ENCODE data around the gene MFN2. TPM values are rescaled to one million over a fixed set of nuclear protein-coding genes. Genes with fewer than 3 reads are reported as not detected.

Gene MFN2
- total and polyA plus RNA-seq, 9 of the 15 experiments (the other 6 are each of a cell fraction or from before 2014, with no cell fraction given): 10.5 to 158 (median 87.1) TPM

DNA sequence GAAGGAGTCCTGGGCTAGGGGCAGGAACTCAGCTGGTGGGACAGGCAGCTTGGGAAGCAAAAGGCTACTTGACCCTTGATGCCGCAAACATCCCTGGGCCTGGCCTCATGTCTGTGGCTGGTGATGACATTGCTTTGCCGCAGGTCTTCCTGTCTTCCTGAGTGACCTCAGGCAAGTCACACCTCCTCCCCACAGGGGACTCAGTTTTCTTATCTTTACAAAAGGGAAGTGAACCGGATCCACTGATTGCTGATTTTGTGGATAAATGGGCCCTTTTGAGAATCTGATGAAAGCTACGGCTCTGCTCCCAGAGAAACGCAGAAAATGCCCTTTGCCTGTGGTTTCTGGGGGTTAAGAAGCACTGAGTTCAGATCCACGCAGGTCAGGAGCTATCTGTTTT lies 25.0 kb upstream of the MFN2 start (continued):
- TF ChIP-seq, protein P1, sequence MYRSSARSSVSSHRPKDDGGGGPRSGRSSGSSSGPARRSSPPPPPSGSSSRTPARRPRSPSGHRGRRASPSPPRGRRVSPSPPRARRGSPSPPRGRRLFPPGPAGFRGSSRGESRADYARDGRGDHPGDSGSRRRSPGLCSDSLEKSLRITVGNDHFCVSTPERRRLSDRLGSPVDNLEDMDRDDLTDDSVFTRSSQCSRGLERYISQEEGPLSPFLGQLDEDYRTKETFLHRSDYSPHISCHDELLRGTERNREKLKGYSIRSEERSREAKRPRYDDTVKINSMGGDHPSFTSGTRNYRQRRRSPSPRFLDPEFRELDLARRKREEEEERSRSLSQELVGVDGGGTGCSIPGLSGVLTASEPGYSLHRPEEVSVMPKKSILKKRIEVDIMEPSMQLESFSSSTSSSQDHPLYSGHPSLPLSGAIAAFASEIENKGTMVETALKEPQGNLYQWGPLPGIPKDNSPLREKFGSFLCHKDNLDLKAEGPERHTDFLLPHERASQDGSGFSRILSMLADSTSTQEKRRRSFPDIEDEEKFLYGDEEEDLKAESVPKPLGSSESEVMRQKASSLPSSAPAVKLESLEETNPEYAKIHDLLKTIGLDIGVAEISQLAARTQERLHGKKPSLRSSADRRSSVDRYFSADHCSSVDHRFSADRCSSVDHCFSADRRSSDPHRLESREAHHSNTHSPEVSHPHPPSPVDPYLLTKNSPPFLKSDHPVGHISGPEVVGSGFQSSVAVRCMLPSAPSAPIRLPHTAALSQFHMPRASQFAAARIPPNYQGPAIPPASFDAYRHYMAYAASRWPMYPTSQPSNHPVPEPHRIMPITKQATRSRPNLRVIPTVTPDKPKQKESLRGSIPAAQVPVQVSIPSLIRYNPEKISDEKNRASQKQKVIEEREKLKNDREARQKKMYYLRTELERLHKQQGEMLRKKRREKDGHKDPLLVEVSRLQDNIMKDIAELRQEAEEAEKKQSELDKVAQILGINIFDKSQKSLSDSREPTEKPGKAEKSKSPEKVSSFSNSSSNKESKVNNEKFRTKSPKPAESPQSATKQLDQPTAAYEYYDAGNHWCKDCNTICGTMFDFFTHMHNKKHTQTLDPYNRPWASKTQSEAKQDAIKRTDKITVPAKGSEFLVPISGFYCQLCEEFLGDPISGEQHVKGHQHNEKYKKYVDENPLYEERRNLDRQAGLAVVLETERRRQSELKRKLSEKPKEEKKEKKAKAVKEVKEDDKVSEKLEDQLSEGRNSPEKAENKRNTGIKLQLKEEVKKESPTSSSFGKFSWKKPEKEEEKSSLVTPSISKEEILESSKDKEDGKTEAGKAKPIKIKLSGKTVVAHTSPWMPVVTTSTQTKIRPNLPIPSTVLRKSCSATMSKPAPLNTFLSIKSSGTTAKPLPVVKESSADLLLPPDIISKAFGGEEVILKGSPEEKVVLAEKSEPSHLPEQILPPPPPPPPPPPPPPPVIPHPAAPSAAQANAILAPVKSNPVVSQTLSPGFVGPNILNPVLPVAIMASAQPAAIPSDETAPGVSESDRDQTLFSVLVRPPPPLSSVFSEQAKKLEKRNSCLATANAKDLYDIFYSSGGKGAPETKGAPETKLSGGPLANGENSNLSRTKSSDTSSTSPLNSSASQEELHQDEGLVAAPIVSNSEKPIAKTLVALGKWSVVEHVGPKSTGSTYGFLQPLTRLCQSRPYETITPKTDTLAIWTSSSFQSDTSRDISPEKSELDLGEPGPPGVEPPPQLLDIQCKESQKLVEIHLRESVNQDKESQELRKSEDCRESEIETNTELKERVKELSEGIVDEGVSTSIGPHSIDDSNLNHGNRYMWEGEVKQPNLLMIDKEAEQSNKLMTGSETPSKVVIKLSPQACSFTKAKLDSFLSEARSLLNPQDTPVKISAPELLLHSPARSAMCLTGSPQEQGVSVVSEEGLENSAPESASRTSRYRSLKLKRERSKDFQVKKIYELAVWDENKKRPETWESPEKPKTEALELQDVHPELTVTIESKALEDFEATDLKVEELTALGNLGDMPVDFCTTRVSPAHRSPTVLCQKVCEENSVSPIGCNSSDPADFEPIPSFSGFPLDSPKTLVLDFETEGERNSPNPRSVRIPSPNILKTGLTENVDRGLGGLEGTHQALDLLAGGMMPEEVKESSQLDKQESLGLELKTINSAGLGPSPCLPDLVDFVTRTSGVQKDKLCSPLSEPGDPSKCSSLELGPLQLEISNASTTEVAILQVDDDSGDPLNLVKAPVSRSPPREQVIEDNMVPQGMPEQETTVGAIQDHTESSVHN (IDR thresholded peaks at IDR 0.05; ENCODE audit: borderline replicate concordance in 1 of 2, low read depth in 1 of 2): no peak; a peak in 1 of 4 replicates
- TF ChIP-seq SP1 (CRISPR knock-in tag; IDR thresholded peaks at IDR 0.05): 0 out of 2 replicates have a peak, but pooled peaks have one; percentile 18
- TF ChIP-seq POLR2AphosphoS2 (IDR thresholded peaks at IDR 0.05; ENCODE audit: low read length): no peak
- TF ChIP-seq ZNF76 (CRISPR knock-in tag; IDR thresholded peaks at IDR 0.05; ENCODE audit: borderline replicate concordance): no peak
- TF ChIP-seq TBL1XR1 (IDR thresholded peaks at IDR 0.05; ENCODE audit: low read length in 2 of 2): peak in 1 of 2 experiments; percentile 57; a peak in 1 of 4 replicates
- TF ChIP-seq ARID1B (IDR thresholded peaks at IDR 0.05): peak; percentile 57; the same call in 1 of the 2 replicates
- TF ChIP-seq GABPA (tag; conservative IDR thresholded peaks at IDR 0.05; ENCODE audit: low read depth): peak; percentile 72
- peak; percentile 22; the same call in 1 of the 2 replicates for TF ChIP-seq TCF3 (CRISPR knock-in tag; IDR thresholded peaks at IDR 0.05)
- TF ChIP-seq SMARCA4 (IDR thresholded peaks at IDR 0.05): peak; percentile 37; the same call in 1 of the 2 replicates
- TF ChIP-seq TEAD4 (IDR thresholded peaks at IDR 0.05; ENCODE audit: low read length): peak; percentile 14; the same call in 1 of the 2 replicates
- TF ChIP-seq TEAD4 (CRISPR knock-in tag; IDR thresholded peaks at IDR 0.05; ENCODE audit: borderline replicate concordance): no peak
- no peak for TF ChIP-seq CBX8 (IDR thresholded peaks at IDR 0.05; ENCODE audit: borderline replicate concordance, extremely low read depth, low read depth, low read length, poor library complexity, severe bottlenecking)
- no peak for TF ChIP-seq NFXL1 (CRISPR knock-in tag; IDR thresholded peaks at IDR 0.05)
- TF ChIP-seq MLX (CRISPR knock-in tag; conservative IDR thresholded peaks at IDR 0.05): no peak
- TF ChIP-seq KDM1A (IDR thresholded peaks at IDR 0.05): peak; percentile 48 to 72
